G401.6 (cell line): ENCODE measurements around the gene GRK7.
"Not testable (repeated sequence)": the region's sequence is repeated elsewhere in the genome, so short reads cannot be mapped to it uniquely, and the experiment has no call there.

Experiments
- FAIRE-seq: peaks from 2 replicates; lab custom pipeline; 2012; peaks lifted over from hg19 to GRCh38; lab: Jason Lieb, UNC

Gene GRK7

DNA sequence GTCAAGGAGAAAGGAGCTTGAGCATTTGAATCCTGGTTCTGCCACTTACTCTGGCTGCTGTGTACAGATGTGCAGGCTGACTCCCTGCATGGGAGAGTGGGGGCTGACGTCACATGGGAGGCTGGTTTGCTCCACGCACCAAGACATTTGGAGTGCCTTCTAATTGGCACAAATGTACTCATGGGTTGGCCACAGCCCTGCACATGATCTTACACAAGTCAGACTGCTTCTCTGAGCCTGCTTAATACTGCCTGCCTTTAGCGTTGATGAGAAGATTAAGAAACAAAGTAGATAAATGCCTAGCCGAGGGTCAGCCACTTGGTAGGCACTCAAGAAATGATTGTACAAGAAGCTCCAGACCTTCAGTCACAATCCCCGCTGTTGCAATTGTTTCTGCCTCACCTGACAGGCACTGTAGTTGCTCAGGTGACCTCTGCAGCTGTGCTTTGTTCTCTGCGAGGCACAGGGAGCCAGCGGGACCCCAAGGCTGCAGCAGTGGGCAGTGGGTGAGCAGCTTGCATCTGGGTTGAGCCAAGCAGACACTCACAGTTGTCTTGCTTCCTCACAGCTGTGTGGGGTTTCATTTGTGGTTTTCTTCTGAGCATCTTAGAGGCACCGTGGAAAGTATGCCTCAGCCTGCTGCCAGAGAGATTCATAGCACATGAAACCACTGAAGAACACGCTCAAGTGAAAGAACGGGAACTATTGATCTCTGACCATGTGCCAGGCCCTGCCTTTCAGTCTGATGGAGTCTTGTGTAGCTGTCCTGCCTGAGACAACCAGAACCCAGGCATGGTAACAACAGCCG, 33.1 kb downstream of the GRK7 start:
- FAIRE-seq: no peak

DNA sequence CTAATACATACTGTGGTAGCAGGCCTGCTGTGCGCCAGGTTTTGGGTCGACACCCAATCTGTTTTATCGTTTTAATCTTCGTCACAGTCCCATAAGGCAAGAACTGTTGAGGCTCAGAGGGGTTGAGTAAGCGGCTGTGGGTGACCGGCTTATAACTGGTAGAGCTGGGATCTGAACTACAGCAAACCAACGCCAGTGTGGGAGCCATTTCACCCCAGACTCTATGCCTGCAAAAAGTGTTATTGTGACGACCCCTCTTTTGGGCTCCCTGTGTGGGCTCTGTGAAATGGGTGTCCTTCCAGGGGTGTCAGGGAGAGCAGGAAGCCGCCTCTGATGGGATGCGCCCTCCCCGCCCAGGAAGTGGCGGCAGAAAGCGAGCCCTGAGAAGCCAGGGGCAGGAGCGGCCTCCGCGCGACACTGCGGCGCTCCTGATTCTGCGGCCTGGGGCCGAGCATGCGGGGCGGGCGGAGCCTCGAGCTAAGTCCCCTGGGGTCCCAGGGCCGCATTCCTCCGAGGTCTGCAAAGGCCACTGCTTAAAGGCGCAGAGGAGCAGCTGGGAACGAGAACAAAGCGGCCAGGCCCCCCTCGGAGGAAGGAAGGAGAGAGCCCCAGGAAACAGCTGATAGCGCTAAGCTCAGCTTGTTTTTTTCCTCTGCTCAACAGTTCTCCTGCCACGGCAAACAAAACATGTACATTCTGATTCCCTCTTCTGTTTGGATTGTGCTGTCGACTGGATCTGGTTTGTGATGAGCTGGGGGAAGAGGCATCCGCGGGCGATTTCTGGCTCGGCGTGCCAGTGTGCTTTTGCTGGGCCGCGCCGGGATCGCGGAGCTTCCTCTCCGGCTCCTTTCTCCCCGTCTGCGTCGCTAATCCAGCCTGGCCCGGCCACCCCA, 33.9 kb downstream of the GRK7 start:
- no peak for FAIRE-seq

DNA sequence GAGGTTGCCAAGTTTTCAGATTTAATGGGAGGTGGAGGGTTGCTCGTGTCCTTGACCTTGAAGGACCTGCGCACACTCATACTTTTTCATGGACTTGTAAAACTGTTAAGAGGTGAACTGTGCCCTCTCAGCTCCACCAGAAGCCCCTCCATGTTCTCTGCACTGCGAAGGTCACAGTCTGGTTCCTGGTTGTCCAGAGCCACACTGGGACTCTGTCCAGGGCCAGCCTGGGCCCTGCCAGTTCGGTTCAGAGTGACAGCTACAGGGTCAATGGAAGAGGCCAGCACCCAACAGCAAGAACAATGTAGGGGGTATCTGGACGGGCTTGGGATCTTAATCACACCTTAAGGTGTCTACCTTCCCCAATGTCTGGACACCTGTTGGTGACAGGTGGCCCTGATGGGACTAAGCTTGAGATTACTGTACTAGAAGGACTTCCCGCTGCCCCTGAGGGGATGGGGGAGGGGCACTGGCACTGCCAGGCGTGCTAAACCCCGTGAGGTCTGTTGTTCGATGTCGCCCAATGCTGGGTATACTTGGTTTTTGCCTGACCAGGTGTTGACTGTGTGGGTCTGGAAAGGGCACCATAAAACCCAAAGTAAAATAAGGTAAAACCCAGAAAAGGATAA, 34.7 kb downstream of the GRK7 start:
- no peak for FAIRE-seq

DNA sequence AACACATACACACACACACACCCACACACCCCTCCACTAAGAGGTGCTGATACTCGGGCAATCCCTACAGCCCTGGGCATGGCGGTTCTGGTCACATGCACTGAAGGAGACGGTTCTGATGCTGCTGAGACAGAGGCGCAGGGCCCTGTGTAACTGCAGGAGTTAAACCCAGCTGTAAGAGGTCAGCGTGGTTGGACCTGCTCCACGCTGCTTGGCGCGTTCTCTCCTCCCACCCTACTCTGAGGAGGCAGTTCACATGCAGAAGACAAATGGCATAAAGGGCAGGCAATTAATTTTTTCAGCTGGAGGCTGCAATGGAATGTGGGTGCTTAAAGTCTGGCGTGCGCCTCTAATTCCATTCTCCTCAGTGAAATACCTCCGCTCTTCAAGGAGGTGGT, 35.2 kb downstream of the GRK7 start:
- no peak for FAIRE-seq

DNA sequence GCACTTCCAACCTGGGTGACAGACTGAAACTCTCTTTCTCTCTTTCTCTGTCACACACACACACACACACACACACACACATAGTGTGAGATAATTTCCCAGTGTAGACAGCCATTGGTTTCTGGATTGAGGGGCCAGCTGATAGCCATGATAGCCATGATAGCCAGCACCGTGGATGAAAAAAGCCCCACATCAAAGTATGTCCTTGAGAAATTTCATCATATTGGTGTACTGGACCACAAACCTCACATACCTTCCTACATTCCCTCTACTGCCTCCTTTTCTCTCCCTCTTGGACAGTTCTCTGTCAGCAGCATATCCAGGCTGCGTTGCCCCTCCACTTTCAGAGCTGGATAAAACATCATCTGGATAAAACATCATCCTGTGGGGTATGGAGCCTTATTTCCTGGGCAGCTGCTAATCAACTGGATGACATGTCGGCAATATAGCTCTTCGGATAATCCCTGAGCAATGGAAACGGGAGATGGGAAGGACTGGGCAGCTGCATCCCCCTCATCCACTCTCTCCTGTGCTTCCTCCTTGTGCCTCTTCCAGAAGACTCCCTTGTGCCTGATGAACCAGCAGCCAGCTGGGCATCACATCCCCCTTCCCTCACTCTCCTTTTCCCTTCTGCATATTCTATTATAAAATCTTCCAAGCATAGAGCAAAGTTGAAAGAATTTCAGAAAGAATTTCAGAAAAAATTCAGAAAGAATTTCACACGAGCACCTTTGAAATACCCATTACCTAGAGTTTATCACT, 39.3 kb downstream of the GRK7 start:
- FAIRE-seq: no peak

DNA sequence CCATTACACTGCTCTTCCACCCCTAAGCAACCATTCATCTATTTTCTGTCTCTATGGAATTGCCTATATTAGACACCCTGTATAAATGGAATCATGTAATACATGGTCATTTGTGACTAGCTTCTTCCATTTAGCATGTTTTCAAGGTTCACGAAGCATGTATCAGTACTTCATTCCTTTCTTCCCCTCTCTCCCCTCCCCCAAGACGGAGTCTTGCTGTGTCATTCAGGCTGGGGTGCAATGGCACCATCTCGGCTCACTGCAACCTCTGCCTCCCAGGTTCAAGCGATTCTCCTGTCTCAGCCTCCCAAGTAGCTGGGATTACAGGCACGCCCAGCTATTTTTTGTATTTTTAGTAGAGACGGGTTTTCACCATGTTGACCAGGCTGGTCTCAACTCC, 40.3 kb downstream of the GRK7 start:
- not testable (repeated sequence) for FAIRE-seq

DNA sequence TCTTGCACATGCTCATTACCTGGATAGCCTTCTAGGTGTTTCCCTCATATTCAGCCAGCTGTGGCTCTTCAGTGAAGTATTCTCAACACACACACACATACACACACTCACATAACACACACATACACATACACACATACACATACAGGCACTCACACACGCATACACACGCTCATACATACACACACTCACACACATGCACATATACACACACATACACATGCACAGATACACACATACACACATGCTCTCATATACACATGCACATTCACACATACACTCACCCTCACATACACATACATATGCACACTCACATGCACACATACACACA, 41.2 kb downstream of the GRK7 start:
- FAIRE-seq: no peak

DNA sequence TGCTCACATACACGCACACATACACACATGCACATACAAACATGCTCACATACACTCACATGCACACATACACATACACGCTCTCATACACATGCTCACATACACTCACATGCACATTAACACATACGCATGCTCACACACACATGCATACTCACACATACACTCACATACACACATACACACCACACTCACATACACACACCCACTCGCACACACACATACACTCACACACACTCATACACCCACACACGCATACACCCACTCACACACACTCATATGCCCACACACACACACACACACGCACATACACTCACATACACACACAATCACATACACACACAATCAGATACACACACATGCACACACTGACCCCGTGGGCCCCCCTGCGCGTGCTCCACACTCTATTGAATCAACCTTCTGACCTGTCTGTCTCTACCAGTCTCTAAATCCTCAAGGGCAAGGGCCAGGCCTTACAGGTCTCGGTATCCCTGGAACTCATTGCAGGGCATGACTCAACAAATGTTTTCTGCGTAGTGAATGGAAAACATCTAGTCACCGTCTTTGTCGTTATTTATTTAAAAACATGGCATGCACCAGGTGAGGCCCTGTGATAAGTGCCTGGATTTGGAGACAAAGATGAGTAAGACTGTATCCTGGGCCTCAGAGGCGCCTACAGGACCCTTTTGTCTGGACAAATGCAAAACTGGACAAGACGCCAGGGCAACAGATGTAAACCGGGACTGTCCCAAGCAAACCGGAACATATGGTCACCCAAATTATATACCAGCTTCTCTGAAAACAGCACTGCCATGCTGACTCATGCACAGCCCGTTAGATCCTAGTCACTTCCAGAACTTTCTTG, 41.8 kb downstream of the GRK7 start:
- FAIRE-seq: no peak

DNA sequence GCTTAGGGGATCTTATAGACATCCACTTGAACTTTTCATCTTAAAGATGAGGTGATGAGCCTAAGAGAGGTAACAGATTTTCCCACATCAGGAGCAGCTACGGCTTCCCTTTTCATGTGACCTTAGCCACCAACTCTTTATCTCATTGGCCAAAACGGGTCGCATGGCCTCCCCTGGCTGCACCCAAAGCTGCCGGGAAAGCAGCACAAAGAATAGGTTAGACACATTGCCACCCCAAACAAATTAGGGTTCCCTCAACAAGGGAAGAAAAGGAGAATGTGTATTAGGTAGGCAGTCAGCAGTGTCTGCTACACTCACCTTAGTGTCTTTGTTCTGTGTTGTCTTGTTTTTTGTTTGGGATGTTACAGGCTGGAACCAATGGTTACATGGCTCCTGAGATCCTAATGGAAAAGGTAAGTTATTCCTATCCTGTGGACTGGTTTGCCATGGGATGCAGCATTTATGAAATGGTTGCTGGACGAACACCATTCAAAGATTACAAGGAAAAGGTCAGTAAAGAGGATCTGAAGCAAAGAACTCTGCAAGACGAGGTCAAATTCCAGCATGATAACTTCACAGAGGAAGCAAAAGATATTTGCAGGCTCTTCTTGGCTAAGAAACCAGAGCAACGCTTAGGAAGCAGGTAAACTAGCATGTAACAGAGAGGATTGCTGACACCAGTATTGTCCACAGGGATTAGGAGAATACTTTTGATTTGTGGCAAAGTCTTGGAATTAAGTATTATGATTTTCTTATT, 44.2 kb downstream of the GRK7 start:
- no peak for FAIRE-seq

DNA sequence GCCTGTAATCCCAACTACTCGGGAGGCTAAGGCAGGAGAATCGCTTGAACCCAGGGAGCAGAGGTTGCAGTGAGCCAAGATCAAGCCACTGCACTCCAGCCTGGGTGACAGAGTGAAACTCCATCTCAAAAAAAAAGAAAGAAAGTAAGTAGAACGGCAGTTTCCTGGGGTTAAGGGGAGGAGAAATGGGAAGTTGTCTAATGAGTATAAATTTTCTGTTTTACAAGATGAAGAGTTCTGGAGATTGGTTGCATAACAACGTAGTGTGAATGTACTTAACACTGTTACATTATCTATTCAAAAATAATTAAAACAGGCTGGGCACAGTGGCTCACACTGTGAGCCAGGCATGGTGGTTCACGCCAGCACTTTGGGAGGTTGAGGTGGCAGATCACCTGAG, 45.4 kb downstream of the GRK7 start:
- no peak for FAIRE-seq

DNA sequence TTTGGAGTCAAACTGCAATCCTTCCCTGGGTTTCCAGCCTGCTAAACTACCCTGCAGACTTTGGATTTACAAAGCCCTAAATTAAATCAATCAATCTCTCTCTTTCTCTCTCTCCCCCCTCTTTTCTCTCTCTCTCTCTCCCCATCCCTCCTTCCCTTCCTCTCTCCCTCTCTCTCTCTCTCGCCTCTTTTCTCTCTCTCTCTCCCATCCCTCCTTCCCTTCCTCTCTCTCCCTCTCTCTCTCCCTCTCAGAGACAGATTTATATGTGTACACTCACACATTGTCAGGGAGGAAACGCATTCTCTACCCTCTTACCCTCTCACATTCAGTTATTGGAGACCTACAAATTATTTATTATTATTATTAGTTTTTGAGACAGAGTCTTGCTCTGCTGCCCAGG, 47.0 kb downstream of the GRK7 start:
- FAIRE-seq: no peak

DNA sequence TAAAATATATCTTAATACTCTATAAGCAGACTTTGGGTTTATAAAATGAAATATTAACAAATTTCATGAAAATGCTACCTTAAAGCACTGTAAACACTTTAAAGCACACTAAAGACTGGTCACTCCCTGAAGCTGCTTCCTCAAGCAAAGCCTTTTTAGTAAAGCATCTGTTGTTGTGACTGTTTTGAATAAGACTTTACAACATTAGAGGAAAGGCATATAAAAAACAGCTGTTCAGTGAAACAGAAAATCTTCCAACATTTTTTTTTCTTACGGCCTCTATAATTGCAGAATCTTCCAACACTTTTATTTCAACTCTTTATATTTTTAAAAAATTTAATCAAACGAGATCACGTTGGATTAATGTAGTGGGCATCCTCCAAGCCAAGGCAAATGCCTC, 48.1 kb downstream of the GRK7 start:
- FAIRE-seq: no peak

DNA sequence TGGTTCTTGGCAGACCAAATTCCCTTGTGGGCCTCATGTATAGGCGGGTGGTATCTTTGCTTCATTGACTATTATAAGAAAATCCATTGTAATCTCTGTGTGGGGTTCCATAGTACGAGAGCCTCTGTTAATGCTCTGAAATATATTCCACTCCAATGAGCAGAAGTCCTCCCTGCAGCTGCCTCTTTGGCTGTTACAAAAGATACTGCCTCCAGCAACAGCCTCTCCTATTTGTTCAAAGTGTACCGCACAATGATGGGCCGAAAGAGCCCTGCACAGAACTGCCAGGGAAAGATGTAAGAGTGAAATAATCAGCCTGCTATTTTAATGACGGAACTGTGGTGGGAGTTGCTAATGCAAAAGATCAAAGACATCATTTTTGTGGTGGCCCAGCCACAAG, 48.9 kb downstream of the GRK7 start:
- no peak for FAIRE-seq

DNA sequence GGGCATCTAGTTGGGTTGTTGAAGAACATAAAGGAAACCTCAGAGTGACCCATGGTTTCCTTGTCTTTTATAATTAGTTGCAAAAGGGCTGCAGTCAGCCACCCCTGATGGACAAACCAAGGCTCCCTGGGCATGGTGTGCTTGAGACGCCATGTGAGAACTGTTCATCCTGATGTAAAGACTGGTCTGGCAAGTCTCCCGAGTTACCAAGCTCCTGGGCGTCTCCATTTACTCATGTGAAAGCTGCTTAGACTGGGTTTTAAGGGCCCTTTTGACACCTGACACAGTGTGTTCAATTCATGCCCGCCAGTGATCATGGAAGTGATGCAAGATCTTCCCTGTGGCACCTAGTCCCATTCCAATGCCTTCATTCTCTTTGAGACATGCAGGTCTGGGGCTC, 49.4 kb downstream of the GRK7 start:
- no peak for FAIRE-seq
